Kidney (tissue), 14 donors: Measurements from ENCODE around the gene IGF2BP3. TPM values are rescaled to one million over a fixed set of nuclear protein-coding genes. Genes with fewer than 3 reads are reported as not detected.

Source experiments
- DNase-seq, 5 donors: peaks; one replicate each; pipeline ENCODE4 v3.0.0-alpha.2; 2013 to 2020
- FAIRE-seq: peaks from 2 replicates; lab custom pipeline; 2012; peaks lifted over from hg19 to GRCh38; lab: Jason Lieb, UNC
- H3K27ac ChIP-seq, 2 donors: one replicate each; pipeline ENCODE4 v1.7.0; 2013; ENCODE audit warnings: low read depth in 2 of 2, low read length in 2 of 2, inconsistent platforms in 1 of 2
- H3K27me3 ChIP-seq: one replicate; pipeline ENCODE4 v1.7.1; 2013; ENCODE audit warnings: low read length, inconsistent platforms; ENCODE audit not compliant: control insufficient read depth, insufficient read depth
- H3K36me3 ChIP-seq, 3 donors: one replicate each; pipeline versions ENCODE4 v1.7.0 to v1.7.1; 2013; ENCODE audit warnings: low read length in 3 of 3, control low read depth in 1 of 3, inconsistent platforms in 1 of 3; ENCODE audit not compliant: insufficient read depth in 3 of 3, control insufficient read depth in 2 of 3
- H3K4me1 ChIP-seq, 3 donors: one replicate each; pipeline versions ENCODE4 v1.7.0 to v1.7.1; 2013; ENCODE audit warnings: low read length in 3 of 3, inconsistent platforms in 1 of 3, low read depth in 1 of 3; ENCODE audit not compliant: control insufficient read depth in 2 of 3, insufficient read depth in 2 of 3
- H3K4me3 ChIP-seq, 3 donors: one replicate each; pipeline versions ENCODE4 v1.7.0 to v1.8.1; 2013; ENCODE audit warnings: low read length in 3 of 3, control low read depth in 1 of 3, inconsistent platforms in 1 of 3
- H3K9ac ChIP-seq, 3 donors: one replicate each; pipeline versions ENCODE4 v1.7.0 to v1.7.1; 2013; ENCODE audit warnings: low read length in 3 of 3, control low read depth in 1 of 3, inconsistent platforms in 1 of 3
- H3K9me3 ChIP-seq, 3 donors: one replicate each; pipeline versions ENCODE4 v1.7.0 to v1.7.1; 2013; ENCODE audit warnings: low read length in 3 of 3, control low read depth in 1 of 3, inconsistent platforms in 1 of 3; ENCODE audit not compliant: control insufficient read depth in 2 of 3, insufficient read depth in 1 of 3
- CTCF ChIP-seq: IDR thresholded peaks from 3 replicates; pipeline ENCODE4 v1.5.1; 2012; ENCODE audit warnings: mild to moderate bottlenecking, moderate library complexity, borderline replicate concordance; ENCODE audit not compliant: insufficient read depth; ENCODE audit errors: extremely low read depth
- intact Hi-C: fragments of 100-400 bp; cut with DNase I; formaldehyde crosslinking; loops from one replicate; pipeline ENCODE4 v1.11.1; 2022
- polyA plus RNA-seq: library from polyadenylated mRNA; stranded (reverse); fragments of 350-450 nt; fragmentation: Illumina TruSeq; extraction: RNeasy Lipid Tissue Mini Kit (QIAGEN cat#74804); gene quantifications from one replicate; pipeline ENCODE4 v1.2.3, GENCODE V29; 2014; ENCODE audit warnings: low read depth, low replicate concordance; ENCODE audit not compliant: insufficient read depth
- total RNA-seq: library from RNA; stranded (reverse); fragmentation: NEBNext Ultra II Directional; extraction: Animal tissue kit (Norgen Biotek cat#: 25700); gene quantifications from one replicate; pipeline ENCODE4 v1.2.1, GENCODE V29; 2021
- donor health status: control.
- donor health status: control.
- donor health status: control.
- donor health status: control.
- donor health status: control.
- donor health status: DM: yes; HTN: yes; CAD: no.
- donor health status: Normal renal cell carcinoma (clear cell type).

Gene IGF2BP3
- total and polyA plus RNA-seq, 2 donors from 2014 or later = 0.85 TPM; not detected in 1

GRCh38 chr7:23335621-23336020 lies 134.7 kb downstream of the IGF2BP3 start:
- Histone ChIP-seq H3K27me3 (no peaks in the 10 kb centered on the region), H3K27ac (no peak overlapping the region), H3K4me3 (no peak overlapping the region), H3K36me3 (peaks cover 0 to 2% (median 0%) of the 10 kb centered on the region in 3 donors), H3K9me3 (no peaks in the 10 kb centered on the region), H3K4me1 (no peaks in the 10 kb centered on the region), H3K9ac (no peak overlapping the region)
- FAIRE-seq (no peak), DNase-seq (no peak)
- intact Hi-C loops = no loop called here
- TF ChIP-seq CTCF = no peak

GRCh38 chr7:23335136-23335535 lies 135.2 kb downstream of the IGF2BP3 start:
- H3K4me3 ChIP-seq = no peak overlapping the region
- no peaks in the 10 kb centered on the region for H3K4me1 ChIP-seq
- H3K9ac ChIP-seq = no peak overlapping the region
- DNase-seq (no peak), FAIRE-seq (no peak)
- no peak for TF ChIP-seq CTCF
- no peaks in the 10 kb centered on the region for H3K9me3 ChIP-seq
- no peaks in the 10 kb centered on the region for H3K27me3 ChIP-seq
- intact Hi-C loops = no loop called here
- peaks cover 0 to 2% (median 0%) of the 10 kb centered on the region in 3 donors for H3K36me3 ChIP-seq
- H3K27ac ChIP-seq = no peak overlapping the region

DNA sequence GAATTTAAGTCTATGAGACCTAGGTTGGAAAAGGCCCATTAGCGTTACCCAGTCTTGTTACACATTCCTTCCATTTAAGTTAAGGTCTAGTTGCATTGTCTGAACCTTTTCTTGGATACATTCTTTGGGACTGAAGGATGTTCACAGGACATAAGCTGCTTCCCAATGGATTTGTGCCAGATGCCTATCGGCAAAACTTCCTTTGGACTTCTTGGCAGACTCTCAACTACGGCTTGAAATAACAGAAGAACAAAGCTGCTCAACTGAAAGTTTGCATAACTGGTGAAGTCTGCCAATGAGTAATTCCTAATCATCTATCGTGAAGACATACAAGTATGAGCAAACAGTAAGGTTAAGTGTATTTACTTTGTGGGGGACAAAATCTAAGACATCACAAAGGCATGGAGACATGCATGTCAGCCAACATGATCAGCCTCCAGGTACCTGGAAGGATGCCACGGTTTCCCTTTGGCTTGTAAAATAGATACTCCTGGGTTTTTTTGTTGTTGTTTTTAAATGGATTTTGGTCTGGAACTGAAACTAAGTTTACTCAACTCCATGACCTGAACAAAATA lies 135.7 kb downstream of the IGF2BP3 start:
- Histone ChIP-seq H3K27me3 (no peaks in the 10 kb centered on the region), H3K9me3 (no peaks in the 10 kb centered on the region), H3K9ac (no peak overlapping the region), H3K27ac (no peak overlapping the region), H3K4me3 (no peak overlapping the region), H3K36me3 (peaks cover 0 to 2% (median 0%) of the 10 kb centered on the region in 3 donors), H3K4me1 (no peaks in the 10 kb centered on the region)
- no peak for TF ChIP-seq CTCF
- intact Hi-C loops = no loop called here
- FAIRE-seq = no peak
- peak in 1 of 5 donors; percentile 8 for DNase-seq
